ENCODE results near the gene POFUT2.

GRCh38 chr21:45322231-45322959 is 34.7 kb upstream of the POFUT2 start:
- TF ChIP-seq CTCF (IDR thresholded peaks at IDR 0.05) = no peak
- TF ChIP-seq EP300 (IDR thresholded peaks at IDR 0.05) = no peak
